LHCN-M2 (cell line): ENCODE measurements around the gene YPEL4. TPM values are rescaled to one million over a fixed set of nuclear protein-coding genes. Genes with fewer than 3 reads are reported as not detected.

Experiments
- total RNA-seq: library from RNA; depleted of rRNA; stranded (reverse); fragments of >200 nt; gene quantifications from 2 replicates; pipeline ENCODE4 v1.2.3, GENCODE V29; 2014; rRNA removed

YPEL4 gene
- total RNA-seq, 1 experiment from 2014 or later: 0.46 TPM

Other genes starting within 250 kb of the YPEL4 start
- 113 and 153 TPM in 2 replicates for gene SLC43A3, start 222.8 kb downstream of the YPEL4 start, total RNA-seq
- gene RTN4RL2, start 189.4 kb downstream of the YPEL4 start, total RNA-seq: 0.23 and 0.38 TPM in 2 replicates
- 5.1 and 7.7 TPM in 2 replicates for gene SLC43A1, start 134.2 kb downstream of the YPEL4 start, total RNA-seq
- gene TIMM10, start 119.2 kb downstream of the YPEL4 start, total RNA-seq: 46.7 and 53.8 TPM in 2 replicates
- not detected in 2 replicates for gene SMTNL1, start 112.3 kb downstream of the YPEL4 start, total RNA-seq
- 25.8 and 48.2 TPM in 2 replicates for gene UBE2L6, start 82.2 kb downstream of the YPEL4 start, total RNA-seq
- 5.2 and 5.4 TPM in 2 replicates for gene SERPING1, start 52.2 kb downstream of the YPEL4 start, total RNA-seq
- 25.3 TPM in 2 replicates for gene CLP1, start 7.8 kb upstream of the YPEL4 start, total RNA-seq
- gene ZDHHC5, start 18.2 kb upstream of the YPEL4 start, total RNA-seq: 50.3 and 55.1 TPM in 2 replicates
- gene MED19, start 62.3 kb upstream of the YPEL4 start, total RNA-seq: 27.2 and 35.0 TPM in 2 replicates
- 105 TPM in 2 replicates for gene TMX2, start 62.7 kb upstream of the YPEL4 start, total RNA-seq
- gene SELENOH, start 91.6 kb upstream of the YPEL4 start, total RNA-seq: 123 and 183 TPM in 2 replicates
- gene BTBD18, start 101.9 kb upstream of the YPEL4 start, total RNA-seq: not detected in 2 replicates
- gene CTNND1, start 111.9 kb upstream of the YPEL4 start, total RNA-seq: 68.5 and 83.3 TPM in 2 replicates